Left hindlimb (tissue), 1 donor: ENCODE measurements around the gene SLC25A44.
"Not testable (repeated sequence)": the region's sequence is repeated elsewhere in the genome, so short reads cannot be mapped to it uniquely, and the experiment has no call there.

Source experiments
- DNase-seq: peaks from one replicate; pipeline ENCODE4 v3.0.0-alpha.2; 2018

The SLC25A44 gene

GRCh38 chr1:156212130-156212529 lies 18.2 kb downstream of the SLC25A44 start:
- no peak for DNase-seq

GRCh38 chr1:156212833-156213643 lies 19.1 kb downstream of the SLC25A44 start, which contains the start of gene PMF1:
TSS of gene PMF1 (plus strand) at chr1:156213007. CDS start at chr1:156213016, 9 bp downstream.
- DNase-seq: peak; percentile 98

DNA sequence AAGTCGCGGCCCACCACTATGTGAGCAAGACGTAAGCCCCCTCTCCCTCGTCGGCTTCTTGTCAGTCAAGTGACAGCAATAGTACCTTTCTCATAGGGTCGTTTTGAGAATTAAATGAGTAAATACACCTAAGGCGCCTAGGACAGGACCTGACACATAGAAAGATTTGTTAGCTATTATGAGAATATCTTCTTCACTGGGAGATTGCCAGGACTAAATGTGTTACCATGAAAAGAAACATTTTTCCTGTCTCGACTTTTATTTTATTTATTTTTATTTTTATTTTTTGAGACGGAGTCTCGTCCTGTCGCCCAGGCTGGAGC lies 19.7 kb downstream of the SLC25A44 start:
- DNase-seq: no peak

DNA sequence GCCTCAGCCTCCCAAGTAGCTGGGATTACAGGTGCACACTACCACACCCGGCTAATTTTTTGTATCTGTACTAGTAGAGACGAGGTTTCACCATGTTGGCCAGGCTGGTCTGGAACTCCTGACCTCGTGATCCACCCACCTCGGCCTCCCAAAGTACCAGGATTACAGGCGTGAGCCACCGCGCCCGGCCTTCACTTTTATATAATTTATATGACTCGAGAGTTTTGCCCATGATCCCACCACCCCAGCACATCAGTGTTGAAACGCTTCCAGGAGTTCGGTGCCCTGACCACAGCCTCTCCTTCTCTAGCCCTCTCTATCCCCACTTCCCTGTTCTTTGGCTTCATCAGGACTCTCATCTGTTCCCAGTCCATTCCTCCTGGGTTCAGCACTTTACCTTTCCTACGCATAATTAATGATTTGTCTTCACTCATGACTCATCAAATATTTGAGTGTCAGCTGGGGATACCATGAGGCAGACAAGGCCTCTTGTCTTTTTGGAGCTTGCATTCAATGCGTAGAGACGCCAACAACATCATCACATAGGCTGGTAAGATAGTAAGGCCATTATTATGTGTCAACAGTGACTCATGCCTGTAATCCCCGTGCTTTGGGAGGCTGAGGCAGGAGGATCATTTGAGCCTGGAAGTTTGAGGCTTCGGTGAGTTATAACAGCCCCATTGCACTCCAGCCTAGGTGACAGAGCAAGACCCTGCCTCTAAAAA lies 20.3 kb downstream of the SLC25A44 start:
- DNase-seq: no peak

DNA sequence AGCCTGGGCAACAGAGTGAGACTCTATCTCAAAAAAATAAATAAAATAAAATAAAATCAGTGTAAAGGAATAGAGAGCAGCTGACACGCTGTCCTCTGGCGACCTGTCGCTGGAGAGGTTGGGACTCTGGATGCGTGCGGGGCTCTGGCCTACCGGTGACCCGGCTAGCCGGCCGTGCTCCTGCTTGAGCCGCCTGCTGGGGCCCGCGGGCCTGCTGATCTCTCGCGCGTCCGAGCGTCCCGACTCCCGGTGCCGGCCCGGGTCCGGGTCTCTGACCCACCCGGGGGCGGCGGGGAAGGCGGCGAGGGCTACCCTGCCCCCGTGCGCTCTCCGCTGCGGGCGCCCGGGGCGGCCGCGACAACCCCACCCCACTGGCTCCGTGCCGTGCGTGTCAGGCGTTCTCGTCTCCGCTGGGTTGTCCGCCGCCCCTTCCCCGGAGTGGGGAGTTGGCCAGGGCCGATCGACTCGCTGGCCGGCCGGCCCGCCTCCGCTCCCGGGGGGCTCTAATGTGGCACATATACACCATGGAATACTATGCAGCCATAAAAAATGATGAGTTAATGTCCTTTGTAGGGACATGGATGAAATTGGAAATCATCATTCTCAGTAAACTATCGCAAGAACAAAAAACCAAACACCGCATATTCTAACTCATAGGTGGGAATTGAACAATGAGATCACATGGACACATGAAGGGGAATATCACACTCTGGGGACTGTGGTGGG lies 22.6 kb downstream of the SLC25A44 start:
- not testable (repeated sequence) for DNase-seq

DNA sequence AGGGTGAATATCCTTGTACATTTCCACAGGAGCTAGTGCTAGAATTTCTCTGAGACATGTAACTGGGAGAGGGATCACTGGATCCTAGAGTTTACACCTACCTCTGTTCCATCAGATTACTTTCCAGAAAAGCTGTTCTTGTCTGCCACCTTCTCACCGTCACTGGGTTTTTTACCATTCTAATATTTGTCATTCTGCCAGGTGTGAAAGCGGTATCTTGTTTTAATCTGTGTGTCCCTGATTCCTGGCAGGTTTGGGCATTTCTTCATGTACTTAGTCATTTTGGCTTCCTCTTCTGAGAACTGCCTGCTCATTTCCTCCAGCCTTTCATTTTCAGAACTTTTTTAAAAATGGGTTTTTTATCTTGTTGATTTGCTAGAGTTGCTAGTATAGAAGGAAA lies 24.0 kb downstream of the SLC25A44 start:
- no peak for DNase-seq

GRCh38 chr1:156220226-156220625 lies 26.3 kb downstream of the SLC25A44 start:
- no peak for DNase-seq

- DNase-seq: no peak
Measured at GRCh38 chr1:156221986-156222692, 28.2 kb downstream of the SLC25A44 start.

- no peak for DNase-seq
Measured at GRCh38 chr1:156225677-156226014, 31.7 kb downstream of the SLC25A44 start.

- DNase-seq: no peak
Measured at GRCh38 chr1:156226116-156226538, 32.2 kb downstream of the SLC25A44 start.

DNA sequence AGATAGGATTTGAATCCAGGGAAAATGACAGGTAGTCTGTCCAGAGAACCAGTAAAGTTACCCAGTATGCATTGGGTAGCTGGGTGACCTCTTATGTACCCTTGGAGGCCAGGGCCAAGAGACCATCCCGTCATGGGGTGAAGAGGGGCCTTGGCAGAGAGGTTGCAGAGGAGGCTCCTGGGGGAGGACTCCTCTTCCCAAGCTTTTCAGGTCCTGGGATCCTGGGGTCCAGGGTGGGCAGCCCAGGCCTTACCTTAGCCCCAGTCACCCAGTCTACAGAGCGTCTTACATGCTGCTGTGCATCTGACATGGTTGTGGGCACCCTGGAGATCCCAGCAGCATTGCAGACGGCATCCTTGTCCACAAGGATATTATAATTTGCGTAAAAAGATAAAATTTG lies 32.9 kb downstream of the SLC25A44 start:
- no peak for DNase-seq

DNA sequence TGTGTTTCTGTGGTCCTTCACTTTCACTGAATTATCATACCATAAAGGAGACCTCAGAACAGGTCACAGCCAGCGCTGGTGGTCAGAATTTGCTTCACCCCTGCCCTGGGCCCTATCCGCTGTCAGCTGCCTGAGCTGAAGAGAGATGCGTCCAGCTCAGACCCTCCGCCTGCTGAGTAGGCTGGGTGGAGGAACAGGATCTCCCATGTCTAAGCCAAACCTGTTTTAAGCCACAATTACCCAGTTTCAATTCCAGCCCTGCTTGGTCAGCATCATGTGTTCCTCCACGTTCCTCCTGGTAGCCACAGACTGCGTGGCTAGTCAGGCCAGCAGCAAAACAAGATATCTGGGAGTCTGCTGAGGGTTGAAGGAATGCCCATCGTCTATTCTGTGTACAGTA lies 34.6 kb downstream of the SLC25A44 start:
- DNase-seq: peak; percentile 41

GRCh38 chr1:156229809-156230472 lies 36.0 kb downstream of the SLC25A44 start:
- peak; percentile 29 for DNase-seq

DNA sequence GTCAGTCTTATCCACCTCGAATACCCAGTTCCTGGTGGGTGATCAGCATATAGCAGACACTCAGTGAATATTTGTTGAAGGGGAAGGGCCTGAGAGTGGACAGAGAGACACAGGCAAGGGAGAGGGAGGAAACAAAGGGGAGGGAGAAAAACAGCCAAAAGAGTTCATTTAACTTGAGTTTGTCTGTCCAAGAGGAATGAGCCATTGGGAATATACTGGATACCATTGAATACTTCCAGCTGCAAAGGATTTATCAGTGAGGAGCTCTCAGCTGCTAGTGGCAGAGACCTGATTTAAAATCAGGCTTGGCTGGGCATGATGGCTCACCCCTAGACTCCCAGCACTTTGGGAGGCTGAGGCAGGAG lies 36.6 kb downstream of the SLC25A44 start:
- DNase-seq: peak; percentile 4

GRCh38 chr1:156232201-156232894 lies 38.4 kb downstream of the SLC25A44 start:
- DNase-seq: peak; percentile 2

- no peak for DNase-seq
Measured at GRCh38 chr1:156233426-156234127, 39.7 kb downstream of the SLC25A44 start.

GRCh38 chr1:156236164-156236563 lies 42.3 kb downstream of the SLC25A44 start:
- no peak for DNase-seq

- no peak for DNase-seq
Measured at GRCh38 chr1:156238248-156238647, 44.3 kb downstream of the SLC25A44 start.

DNA sequence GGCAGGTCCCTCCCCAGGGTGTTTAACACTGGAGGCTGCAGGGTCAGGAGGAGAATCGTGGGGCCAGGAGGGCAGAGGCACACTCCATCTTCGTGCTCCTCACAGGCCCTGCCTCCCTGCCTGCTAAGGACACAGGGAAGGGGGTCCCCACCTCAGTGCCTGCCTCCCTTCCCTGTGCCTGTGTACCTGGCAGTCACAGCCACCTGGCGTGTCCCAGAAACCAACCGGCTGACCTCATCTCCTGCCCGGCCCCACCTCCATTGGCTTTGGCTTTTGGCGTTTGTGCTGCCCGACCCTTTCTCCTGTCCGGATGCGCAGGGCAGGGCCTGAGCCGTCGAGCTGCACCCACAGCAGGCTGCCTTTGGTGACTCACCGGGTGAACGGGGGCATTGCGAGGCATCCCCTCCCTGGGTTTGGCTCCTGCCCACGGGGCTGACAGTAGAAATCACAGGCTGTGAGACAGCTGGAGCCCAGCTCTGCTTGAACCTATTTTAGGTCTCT lies 47.5 kb downstream of the SLC25A44 start:
- peak; percentile 65 for DNase-seq

DNA sequence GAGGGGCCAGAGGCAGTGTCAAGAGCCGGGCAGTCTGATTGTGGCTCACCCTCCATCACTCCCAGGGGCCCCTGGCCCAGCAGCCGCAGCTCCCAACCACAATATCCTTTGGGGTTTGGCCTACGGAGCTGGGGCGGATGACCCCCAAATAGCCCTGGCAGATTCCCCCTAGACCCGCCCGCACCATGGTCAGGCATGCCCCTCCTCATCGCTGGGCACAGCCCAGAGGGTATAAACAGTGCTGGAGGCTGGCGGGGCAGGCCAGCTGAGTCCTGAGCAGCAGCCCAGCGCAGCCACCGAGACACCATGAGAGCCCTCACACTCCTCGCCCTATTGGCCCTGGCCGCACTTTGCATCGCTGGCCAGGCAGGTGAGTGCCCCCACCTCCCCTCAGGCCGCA lies 48.0 kb downstream of the SLC25A44 start, which contains the start of gene BGLAP:
TSS of gene BGLAP (plus strand) at position 259 of the 400 bp plus-strand sequence. CDS start at position 307, 48 bp downstream.
- no peak for DNase-seq

DNA sequence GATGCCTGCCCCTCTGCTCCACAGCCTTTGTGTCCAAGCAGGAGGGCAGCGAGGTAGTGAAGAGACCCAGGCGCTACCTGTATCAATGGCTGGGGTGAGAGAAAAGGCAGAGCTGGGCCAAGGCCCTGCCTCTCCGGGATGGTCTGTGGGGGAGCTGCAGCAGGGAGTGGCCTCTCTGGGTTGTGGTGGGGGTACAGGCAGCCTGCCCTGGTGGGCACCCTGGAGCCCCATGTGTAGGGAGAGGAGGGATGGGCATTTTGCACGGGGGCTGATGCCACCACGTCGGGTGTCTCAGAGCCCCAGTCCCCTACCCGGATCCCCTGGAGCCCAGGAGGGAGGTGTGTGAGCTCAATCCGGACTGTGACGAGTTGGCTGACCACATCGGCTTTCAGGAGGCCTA lies 48.8 kb downstream of the SLC25A44 start:
- DNase-seq: no peak
